HUDEP-2 (cell line): ENCODE measurements around the gene HPCAL1.

Experiments
- DNase-seq, 76 experiments: peaks; one replicate each; lab custom pipeline; 2025; ENCODE audit not compliant: unreplicated experiment in 76 of 76; lab: John Stamatoyannopoulos, UW

Gene HPCAL1

DNA sequence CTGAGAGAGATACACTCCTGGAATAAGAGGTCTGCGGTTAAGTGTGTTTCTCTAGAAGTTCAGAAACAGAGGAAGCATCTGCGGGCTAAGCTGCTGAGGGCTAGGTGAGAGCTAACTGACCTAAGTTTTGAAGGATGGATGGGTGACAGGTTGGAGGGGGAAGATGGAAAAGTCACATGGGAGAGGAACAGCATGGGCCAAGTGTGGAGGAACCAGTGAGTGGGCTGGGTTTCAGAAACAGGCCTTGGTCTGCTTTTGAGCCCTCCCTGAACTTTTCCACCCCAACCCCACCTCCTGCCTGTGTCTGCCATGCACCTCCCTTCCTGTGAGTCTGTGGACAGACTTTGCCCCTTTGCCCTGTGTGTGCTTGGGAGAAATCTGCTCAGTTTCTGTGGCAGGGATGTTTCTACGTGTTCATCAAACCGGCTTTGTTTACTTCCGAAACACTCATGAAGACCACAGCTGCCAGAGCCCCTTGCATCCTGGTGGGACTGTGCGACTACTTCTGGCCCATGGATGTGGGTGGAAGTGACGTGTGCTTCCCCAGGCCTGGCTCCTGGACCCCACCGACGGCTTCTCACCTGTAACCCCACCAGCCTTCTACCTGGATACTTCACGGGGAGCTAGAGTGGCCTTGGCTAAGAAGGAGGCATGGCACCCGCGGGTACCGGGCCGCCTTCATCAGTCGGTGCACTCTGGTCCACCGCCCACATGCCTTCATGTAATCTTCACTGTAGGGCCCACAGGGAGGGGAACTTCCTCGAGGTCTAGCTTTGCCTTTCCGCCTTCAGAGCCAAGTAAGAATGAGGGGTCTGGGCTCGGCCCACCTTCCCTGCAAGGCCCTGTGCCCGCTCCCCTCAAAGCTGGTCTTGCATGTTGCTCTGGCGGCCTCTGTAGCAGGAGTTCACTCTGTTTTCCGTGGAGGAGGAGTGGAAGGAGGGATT, 1.4 kb upstream of the HPCAL1 start:
- no peak for DNase-seq

DNA sequence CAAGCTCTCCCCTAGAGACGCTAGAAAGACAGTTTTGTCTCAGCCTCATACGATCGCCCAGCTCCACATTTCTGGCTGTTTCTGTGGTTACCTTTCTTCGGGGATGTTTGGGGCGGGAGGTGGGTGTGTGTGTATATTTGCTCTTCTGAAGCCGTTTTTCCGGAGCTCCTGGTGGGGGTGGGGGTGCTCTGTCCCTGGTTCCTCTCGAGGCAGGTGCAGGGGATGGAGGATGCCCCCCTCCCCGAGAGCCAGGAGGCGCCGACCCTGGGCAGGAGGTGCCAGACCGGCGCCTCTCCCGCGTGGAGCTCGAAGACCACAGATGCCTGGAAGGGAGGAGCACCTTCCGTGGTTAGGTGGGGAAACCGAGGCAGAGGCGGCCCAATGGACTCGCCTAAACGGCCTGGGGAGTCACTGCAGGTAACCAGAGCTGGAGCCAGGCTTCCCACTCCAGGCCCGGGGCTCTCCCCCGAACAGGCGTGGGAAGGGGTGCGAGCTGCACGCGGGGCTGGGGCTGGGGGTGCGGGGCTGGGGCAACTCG, 694 bp upstream of the HPCAL1 start:
- DNase-seq: no peak

DNA sequence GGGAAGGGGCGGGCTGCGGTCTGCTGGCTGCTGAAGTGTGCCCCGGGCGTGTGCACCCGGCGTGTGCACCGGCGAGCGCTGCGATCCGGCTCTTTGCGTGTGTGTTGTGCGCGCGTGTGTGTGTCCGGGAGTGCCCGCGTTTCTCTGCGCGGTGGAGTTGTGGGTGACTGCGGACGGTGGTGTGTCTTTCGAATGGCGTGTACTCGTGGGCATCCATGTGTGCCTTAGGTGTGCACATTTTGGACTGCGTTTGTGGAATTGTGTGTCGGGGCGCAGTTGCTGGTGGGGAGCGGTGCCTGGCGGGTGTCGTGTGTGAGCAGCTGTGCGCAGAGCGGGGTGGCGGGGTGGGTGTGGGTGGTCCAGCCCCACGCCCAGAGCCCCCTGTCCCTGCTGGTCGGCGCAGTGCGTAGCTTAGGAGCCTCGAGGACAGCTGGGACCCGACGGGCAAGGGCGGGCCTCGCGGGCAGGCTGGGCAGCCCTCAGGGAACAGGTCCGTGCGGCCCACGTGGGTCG, 533 bp downstream of the HPCAL1 start:
- DNase-seq: peak in 3 of 76 experiments; percentile 27 to 46 (median 39)

DNA sequence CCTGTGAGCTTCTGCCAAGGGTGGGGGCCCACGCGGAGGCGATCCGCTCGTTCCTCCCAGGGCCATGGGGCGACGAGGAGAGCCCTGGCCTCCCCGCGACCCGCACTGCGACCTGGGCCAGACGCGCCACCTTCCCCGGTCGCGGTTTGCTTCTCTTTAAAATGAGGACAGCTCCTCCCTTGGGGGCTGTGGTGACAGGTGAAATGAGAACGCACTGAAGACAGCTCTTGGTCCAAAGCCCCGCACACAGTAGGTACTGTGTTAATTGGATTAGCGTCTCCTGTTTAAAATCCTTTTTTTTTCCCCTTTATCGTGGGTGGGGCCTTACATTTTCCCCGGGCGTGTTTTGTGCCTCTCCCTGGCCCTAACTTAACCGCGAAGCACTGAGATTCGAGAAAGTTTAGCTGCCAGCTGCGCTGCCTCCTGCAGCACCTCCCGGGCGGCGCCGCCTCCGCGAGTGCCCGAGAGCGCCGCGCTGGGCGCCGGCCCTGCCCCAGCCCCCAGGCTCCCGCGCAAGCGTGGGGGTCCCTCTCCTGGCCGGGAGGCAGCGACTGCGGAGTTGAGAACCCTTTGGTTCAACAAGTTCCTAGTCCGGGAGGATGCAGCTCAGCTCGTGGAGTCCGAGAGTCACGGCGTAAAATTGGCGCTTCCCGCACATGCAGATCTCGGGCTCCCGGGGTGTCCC, 1.1 kb downstream of the HPCAL1 start:
- DNase-seq: peak in 10 of 76 experiments; percentile 5 to 34 (median 14)

DNA sequence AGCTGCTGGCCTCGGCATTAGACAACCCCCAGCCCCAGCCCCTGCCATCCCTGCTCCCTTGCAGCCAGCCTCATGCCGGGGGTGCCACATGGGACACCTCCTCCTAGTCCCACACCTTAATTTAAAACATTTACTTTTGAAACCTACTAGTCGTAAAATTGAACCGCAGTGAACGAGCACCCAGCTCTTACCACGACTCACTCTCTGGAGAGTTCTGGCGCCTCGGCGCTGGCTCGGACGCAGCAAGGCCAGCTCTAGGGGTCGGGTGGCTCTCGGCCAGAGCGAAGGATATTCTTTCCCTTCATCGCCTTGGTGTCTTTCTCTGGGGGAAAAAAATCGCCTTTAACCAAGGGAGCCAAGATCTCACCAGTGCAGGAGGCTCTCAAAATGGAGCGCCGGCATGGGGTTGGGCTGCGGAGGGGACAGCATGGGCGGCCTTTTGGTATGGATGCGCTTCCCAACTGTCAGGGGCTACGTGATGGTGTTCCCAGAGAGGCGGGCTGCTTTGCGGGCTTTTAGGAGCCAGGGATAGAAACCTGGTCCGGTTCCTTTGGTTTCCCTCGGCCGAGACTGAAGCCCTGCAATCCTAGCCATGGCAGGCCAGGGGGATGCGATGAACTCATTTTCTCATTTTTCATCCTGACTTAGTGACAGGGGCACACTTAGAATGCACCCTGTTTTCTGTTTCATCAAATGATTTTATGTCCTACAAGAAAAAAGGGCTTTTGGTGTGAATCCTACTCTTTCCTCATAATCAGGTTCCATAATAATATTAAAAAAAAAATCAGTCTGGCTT, 2.0 kb downstream of the HPCAL1 start:
- no peak for DNase-seq

DNA sequence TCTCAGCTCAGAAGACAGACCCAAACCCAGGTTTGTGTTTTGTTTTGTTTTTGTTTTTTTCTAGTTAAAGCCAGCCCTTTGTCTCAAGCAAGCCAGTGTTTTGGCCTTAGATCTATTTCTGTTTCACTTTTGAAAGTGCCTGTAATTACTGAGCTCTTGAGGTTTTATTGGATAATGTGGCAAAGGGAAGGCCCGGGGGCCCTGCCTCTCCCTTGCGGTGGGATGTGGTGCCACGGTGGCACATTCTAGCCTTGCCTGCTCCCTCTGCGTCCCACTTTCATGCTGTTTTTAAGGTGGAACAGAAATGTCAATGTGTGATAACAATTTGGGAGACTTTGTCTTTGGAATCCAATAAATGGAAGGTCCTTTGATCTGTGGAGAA, 2.5 kb downstream of the HPCAL1 start:
- no peak for DNase-seq

DNA sequence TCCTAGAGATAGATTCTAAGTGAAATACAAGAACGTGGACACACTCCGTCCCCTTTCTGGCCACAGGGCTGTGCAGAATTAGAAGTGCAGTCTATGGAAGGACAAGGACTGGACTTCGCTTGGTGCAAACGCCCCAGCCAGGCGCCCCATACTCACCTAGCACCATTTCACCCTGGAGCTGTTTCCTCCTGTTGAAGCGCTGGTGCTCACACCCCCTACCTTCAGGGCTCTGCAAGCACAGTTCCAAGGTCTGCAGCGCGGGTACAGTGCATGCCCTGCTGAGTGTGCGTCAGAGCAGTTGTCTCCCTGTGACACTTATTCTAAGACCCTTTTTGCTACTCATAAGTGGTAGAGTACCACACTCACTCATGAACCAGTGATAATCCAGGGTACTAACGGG, 3.0 kb downstream of the HPCAL1 start:
- DNase-seq: peak in 1 of 76 experiments; percentile 9

DNA sequence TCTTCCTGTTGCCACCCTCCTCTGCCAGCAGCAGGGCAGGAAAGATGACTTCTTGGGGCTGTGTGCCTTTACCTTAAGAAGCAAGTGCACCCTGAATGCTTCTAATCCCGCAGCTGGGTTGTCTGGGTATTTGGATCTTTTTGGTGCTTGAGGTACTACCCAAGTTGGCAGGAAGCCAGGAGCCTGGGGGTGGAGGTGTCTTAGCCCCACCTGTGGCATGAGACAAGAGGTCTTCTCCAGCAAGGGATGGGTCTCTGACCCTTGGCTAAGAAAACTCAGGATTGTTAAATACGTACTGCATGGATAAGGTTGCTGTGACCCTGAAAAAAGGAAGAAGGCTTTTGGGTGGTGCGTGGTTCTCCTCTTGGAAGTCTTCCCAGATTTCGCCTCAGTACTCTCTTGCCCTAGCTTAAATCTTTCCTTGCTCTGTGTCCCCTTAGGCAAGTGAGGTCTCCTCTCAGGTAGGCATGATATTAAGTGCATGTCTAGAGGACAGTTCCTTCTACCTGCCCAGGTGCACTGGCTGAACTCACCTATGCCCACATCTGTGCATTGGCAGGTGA, 4.3 kb downstream of the HPCAL1 start:
- no peak for DNase-seq

DNA sequence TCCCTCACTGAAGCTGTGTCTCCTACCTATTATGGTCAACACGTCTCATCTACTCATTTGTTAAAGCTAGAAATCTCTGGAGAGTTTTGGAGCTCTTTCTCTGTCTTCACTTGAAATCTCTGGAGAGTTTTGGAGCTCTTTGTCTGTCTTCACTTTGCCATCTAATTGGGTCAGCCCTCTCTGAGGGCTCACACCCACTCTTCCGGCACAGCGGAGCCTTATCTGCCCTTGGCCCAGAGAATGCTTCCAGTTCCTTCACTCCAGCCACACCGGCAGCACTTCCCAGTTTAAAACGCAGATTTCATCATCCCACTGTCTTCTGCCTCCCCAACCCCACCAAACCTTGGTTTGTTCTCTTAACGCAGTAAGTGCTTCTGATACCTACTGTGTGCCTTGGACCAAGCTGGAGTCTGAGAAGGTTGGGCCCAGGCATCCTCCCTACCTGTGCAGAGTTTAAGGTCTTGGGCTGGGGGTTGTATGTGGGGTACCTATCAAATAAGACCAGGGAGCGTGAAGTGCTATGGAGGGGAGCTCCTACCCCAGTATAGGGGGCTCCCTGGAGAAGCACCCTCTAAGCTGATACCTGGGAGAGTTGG, 5.0 kb downstream of the HPCAL1 start:
- peak in 1 of 76 experiments; percentile 3 for DNase-seq

DNA sequence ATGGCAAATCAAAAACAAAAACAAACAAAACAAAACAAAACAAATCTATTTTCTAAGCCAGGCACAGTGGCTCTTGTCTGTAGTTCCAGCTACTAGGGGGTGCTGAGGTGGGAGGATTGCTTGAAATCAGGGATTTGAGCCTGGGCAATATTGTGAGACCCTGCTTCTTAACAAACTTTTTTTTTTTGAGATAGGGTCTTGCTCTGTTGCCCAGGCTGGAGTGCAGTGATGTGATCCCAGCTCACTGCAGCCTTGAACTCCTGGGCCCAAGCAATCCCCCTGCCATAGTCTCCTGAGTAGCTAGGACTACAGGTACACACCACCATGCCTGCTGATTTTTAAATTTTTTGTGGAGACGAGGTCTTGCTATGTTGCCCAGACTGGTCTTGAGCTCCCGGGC, 6.2 kb downstream of the HPCAL1 start:
- no peak for DNase-seq

DNA sequence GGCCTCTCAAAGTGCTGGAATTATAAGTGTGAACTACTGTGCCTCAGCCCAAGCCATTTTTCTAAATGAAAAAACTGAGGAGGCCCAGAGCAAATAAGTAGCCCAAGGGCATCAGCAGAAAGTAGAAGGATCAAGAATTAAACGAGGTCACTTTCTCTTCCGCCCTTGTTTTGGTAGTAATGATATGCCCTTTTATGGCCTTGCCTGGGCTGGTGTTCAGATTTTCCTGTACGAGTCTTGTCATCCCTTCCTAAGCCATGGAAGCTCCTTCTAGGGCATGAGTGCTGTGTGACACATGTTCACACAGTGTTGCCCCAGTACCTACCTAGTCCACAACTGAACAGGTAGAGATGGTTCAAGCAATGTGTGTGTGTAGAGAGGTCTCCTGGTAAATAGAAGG, 6.6 kb downstream of the HPCAL1 start:
- DNase-seq: no peak

DNA sequence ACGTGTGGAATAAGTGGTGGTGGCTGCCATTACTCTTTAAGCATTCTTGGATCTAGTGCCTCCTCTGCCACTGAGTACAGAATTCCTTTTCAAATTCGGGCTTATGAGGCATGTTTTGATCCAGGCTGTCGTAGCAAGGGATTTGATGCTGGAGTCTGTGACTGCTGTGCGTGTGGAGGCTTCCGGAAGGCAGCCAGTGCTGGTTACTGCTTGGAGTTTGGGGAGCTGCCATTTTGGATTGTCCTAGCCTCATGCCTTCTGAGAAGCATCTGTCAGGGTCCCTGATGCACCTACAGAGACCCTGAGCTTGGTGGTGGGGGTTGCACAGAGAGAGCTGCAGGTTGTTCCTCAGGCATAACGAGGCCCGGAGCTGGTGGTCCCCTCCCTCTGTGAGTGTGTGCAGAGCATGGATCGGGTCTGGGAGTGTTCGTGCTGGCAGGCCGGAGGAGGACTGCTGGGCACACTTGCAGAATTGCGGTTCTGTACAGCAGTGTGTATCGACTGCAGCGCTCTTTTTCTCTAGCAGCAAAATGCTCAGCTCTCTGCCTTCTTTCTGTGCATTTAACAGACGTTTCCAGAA, 7.7 kb downstream of the HPCAL1 start:
- DNase-seq: no peak

DNA sequence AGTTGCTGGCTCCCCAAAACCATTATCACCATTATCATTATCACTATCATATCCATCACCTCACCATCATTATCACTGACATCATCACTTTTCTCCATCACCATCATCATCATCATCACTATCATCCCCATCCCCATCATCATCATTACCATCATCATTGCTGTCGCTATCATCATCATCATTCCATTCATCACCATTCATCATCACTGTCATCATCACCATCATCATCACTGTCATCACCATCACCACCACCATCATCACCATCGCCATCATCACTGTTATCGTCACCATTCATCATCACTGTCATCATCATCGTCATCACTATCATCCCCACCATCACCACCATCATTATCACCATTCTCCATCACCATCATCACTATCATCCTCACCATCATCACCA, 9.0 kb downstream of the HPCAL1 start:
- DNase-seq: no peak

DNA sequence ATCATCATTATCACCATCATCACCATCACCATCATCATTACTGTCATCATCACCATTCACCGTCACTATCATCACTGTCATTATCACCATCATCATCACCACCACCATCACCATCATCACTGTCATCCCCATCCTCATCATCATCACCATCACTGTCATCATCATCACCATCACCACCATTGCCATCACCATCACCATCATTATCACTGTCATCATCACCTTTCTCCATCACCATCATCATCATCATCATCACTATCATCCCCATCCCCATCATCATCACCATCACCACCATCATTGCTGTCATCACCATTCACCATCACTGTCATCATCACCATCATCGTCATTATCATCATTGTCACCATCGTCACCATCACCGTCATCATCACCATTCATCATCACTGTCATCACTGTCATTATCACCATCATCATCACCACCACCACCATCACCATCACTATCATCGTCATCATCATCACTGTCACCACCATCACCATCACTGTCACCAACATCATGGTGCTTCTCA, 9.8 kb downstream of the HPCAL1 start:
- DNase-seq: no peak

DNA sequence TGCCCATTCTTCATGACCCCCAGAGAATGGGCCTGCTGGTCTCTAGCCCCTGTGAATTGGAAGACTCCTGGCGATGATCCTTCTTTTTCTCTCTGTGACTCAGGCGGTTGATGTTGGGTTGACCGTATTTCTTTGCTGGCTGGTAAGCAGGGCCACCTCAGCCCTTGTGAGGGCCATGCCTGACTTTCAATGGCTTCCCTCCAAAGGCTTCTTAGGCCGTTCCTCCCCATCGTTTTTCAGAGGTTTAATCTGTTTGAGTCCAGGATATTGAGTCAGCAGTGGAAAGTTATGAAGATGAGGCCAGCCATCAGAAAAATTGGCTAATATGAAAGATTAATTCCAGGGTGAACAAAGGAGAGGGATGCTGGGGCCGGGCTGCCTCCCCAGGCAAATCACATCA, 13.6 kb downstream of the HPCAL1 start:
- DNase-seq: no peak

DNA sequence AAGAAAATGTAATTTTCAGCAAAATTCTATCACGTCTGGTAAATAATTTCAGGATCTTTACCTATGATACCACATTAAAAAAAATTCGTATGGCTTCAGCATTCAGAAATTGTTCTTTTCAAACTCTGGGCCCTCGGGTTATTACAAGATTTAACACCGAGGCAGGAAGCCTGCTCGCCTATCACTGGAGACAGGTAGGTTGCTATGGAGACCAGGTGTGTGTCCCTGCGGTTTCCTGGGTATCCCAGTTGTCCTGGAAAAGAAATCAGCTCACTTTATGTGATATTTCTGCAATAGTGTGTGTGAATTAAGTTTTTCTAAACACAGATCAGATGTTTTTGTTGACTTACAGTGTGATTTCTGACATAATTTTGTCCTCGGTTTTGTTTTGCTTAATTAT, 14.2 kb downstream of the HPCAL1 start:
- DNase-seq: no peak

DNA sequence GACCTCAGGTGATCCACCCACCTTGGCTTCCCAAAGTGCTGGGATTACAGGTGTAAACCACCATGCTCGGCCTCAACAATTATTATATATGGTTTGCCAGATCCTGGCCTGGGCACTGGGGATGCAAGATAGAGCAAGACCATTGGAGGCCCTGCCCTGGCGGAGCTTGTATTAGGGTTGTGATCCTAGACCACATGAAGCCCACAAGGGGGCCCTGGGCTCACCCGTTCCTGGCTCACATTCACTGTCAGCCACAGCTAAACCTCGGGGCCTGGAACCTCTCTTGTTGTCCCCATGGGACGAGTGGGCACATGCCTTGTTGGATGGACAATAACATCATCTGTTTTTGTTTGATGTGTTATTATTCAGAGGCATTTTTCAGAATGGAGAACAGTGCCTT, 14.9 kb downstream of the HPCAL1 start:
- DNase-seq: no peak

DNA sequence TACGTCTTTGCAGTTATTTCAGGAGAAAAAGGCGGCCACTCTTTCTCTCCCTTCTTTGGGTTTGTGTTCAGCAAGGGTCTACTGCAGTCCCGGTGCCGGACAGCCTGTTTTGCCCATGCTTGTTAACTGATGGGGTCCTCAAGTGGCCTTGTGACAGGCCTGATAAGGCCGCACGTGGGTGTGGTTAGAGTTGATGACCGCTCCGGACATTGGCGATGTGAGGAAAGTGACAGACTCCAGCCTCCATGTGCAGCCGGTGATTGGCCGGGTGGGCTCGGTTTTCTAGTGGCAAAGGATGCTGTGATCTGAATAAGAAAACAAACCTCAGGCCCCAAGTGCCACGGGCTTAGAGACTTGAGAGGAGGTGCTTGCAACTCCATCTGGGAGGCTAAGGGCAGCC, 15.6 kb downstream of the HPCAL1 start:
- no peak for DNase-seq

DNA sequence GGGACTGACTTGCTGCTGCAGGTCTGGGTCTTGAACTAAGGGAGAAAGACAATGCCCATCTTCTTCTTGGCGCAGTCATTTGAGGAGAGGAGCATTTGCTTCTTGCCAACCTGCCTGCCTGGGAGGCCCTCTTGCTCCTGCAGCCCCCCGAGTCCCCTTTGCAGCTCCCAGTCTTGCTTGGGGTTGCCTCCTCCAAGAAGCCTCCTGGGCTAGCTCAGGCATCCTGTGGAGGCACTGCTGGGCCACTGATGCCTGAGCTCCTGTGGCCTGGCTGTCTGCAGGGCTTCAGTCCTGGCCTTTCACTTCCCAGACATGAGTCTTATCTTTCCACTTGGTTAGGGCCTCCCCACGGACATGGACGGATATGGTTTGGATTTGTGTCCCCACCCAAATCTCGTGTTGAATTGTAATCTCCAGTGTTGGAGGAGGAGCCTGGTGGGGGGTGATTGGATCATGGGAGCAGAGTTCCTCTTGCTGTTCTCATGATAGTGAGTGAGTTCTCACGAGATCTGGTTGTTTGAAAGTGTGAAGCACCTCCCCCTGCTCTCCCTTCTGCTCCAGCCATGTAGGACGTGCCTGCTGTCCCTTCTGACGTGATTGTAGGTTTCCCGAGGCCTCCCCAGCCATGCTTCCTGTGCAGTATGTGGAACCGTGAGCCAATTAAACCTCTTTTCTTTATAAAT, 17.3 kb downstream of the HPCAL1 start:
- DNase-seq: no peak
